MM.1S (cell line): ENCODE results near the gene DLGAP1.

Source experiments
- CTCF ChIP-seq: fragments of 300-600 bp; sonication (generic); IDR thresholded peaks from 2 replicates; pipeline ENCODE4 v1.5.1; 2016; ENCODE audit warnings: antibody characterized with exemption, low read length, mixed read lengths
- EZH2 ChIP-seq: fragments of 300-600 bp; sonication (generic); optimal IDR thresholded peaks from 2 replicates; pipeline ENCODE3; 2017; ENCODE audit warnings: low read depth, mild to moderate bottlenecking, antibody characterized with exemption, low read length, mixed read lengths

- no peak for TF ChIP-seq CTCF
- TF ChIP-seq EZH2: no peak
Measured at GRCh38 chr18:3878401-3878800, 576.7 kb downstream of the DLGAP1 start.
